HEK293T (cell line): ENCODE results near the gene RPL4.

Experiments used
- CTCF ChIA-PET: fragments of 350-600 bp; formaldehyde crosslinking; extraction: SDS; loops from one replicate; lab custom pipeline; 2021; ENCODE audit warnings: antibody characterized with exemption, inconsistent platforms; lab: Yijun Ruan, JAX
- POLR2A ChIA-PET: fragments of 350-600 bp; formaldehyde crosslinking; extraction: SDS; loops from one replicate; lab custom pipeline; 2020; ENCODE audit warnings: antibody characterized with exemption, inconsistent platforms; lab: Yijun Ruan, JAX
- DNase-seq: peaks from one replicate; pipeline ENCODE4 v3.0.0; 2012; ENCODE audit warnings: mixed read lengths; ENCODE audit errors: extremely low spot score
- ARNT ChIP-seq: fragments of 450-650 bp; IDR thresholded peaks from 2 replicates; pipeline ENCODE4 v1.6.1; 2017; ENCODE audit warnings: mild to moderate bottlenecking
- BHLHE40 ChIP-seq: fragments of 450-650 bp; IDR thresholded peaks from 2 replicates; pipeline ENCODE4 v1.6.1; 2016; ENCODE audit warnings: mild to moderate bottlenecking, moderate library complexity, borderline replicate concordance
- CTBP1 ChIP-seq: fragments of 450-650 bp; IDR thresholded peaks from 2 replicates; pipeline ENCODE4 v1.6.1; 2016; ENCODE audit warnings: borderline replicate concordance
- ELF4 ChIP-seq: fragments of 450-650 bp; IDR thresholded peaks from 2 replicates; pipeline ENCODE4 v1.6.1; 2017; ENCODE audit warnings: antibody characterized with exemption
- FOXA1 ChIP-seq: fragments of 450-650 bp; IDR thresholded peaks from 2 replicates; pipeline ENCODE4 v1.6.1; 2016; ENCODE audit warnings: mild to moderate bottlenecking
- FOXK2 ChIP-seq: fragments of 450-650 bp; IDR thresholded peaks from 2 replicates; pipeline ENCODE4 v1.6.1; 2016; ENCODE audit warnings: mild to moderate bottlenecking
- FOXM1 ChIP-seq: fragments of 450-650 bp; IDR thresholded peaks from 2 replicates; pipeline ENCODE4 v1.6.1; 2017; ENCODE audit warnings: mild to moderate bottlenecking, borderline replicate concordance
- HDGF ChIP-seq: fragments of 450-650 bp; IDR thresholded peaks from 2 replicates; pipeline ENCODE4 v1.6.1; 2017; ENCODE audit warnings: antibody characterized with exemption, borderline replicate concordance
- L3MBTL2 ChIP-seq: fragments of 450-650 bp; conservative IDR thresholded peaks from 2 replicates; pipeline ENCODE4 v1.6.1; 2016; ENCODE audit warnings: mild to moderate bottlenecking
- LEF1 ChIP-seq: fragments of 450-650 bp; IDR thresholded peaks from 2 replicates; pipeline ENCODE4 v1.6.1; 2017; ENCODE audit warnings: mild to moderate bottlenecking, borderline replicate concordance
- NFRKB ChIP-seq: fragments of 450-650 bp; IDR thresholded peaks from 2 replicates; pipeline ENCODE4 v1.6.1; 2016; ENCODE audit warnings: mild to moderate bottlenecking, moderate library complexity
- SP1 ChIP-seq: fragments of 450-650 bp; IDR thresholded peaks from 2 replicates; pipeline ENCODE4 v1.6.1; 2017
- SUZ12 ChIP-seq: fragments of 450-650 bp; IDR thresholded peaks from 2 replicates; pipeline ENCODE4 v1.6.1; 2016; ENCODE audit warnings: mild to moderate bottlenecking
- TARDBP ChIP-seq: fragments of 450-650 bp; IDR thresholded peaks from 2 replicates; pipeline ENCODE4 v1.6.1; 2016
- ZNF384 ChIP-seq: fragments of 450-650 bp; IDR thresholded peaks from 2 replicates; pipeline ENCODE4 v1.6.1; 2016
- TF ChIP-seq, protein P1 (sequence below): fragments of 450-650 bp; IDR thresholded peaks from 2 replicates; pipeline ENCODE4 v1.6.1; 2016

Gene RPL4

DNA sequence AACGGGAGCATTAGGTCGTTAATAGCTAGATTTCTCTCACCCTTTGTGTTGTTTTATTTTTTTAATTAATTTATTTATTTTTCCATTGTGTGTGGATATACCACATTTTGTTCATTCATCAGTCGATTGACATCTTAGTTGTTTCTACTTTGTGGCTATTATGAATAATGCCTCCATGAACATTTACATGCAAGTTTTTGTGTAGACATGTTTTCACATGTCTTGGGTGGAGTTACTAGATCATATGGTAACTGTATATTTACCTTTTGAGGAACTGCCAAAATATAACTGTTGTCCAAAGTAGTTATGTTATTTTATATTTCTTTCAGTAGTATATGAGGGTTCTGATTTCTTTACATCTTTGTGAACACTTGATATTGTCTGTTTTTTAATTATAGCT, 19.3 kb upstream of the RPL4 start:
- TF ChIP-seq FOXA1 (no peak), SUZ12 (no peak), ARNT (no peak)
- ChIA-PET POLR2A (no interaction called here), CTCF (no interaction called here)
- no peak for DNase-seq

DNA sequence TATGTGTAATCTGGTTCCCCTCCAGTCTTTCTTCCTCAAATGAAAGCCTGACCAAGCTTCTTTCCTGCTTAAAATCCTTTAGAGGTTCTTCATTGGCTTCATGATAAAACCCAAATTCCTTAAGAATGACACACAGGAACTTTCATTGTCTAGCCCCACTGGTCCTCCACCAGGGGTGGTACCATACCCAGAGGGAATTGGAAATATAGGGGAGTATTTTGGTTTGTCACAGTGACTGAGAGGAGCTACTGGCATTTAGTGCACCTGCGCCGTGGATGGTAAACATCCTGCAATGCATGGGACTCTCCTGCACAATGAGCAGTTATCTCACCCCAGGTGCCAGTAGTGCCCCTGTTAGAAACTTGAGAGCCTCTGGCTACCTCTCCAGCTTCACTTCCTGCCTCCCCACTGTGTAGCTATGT, 11.3 kb upstream of the RPL4 start:
- DNase-seq: no peak
- ChIA-PET POLR2A (interaction anchor here (0.7 to 1.5 kb wide), 3 partner anchors 10 to 1211 kb away, joined by 3 to 10 read pairs (median 3); partner anchors contain the start of genes RNU5B-1, RPL4 and ZWILCH), CTCF (no interaction called here)
- TF ChIP-seq CTBP1 (no peak), TARDBP (no peak), BHLHE40 (no peak), HDGF (no peak), LEF1 (no peak), ARNT (no peak), FOXA1 (no peak), SP1 (no peak)
- TF ChIP-seq, protein P1, sequence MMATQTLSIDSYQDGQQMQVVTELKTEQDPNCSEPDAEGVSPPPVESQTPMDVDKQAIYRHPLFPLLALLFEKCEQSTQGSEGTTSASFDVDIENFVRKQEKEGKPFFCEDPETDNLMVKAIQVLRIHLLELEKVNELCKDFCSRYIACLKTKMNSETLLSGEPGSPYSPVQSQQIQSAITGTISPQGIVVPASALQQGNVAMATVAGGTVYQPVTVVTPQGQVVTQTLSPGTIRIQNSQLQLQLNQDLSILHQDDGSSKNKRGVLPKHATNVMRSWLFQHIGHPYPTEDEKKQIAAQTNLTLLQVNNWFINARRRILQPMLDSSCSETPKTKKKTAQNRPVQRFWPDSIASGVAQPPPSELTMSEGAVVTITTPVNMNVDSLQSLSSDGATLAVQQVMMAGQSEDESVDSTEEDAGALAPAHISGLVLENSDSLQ: no peak

DNA sequence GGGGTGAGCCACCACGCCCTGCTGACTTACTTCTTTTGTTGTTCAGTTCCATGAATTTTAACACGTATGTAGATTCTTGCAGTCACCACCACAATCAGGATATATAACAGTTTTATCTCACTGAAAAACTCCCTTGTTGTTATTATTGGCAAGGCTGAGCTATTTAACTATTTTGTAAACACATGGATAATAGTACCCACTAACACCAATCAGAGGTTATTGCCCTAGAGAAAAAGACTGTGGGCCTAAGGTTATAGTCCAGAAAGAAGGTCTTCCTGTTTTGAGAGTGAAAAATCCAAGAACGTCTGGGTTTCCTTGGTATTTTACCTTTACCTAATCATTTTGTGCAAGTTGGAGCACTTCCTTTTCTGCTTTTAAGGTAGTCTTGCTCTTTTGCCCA, 9.9 kb upstream of the RPL4 start:
- ChIA-PET CTCF (no interaction called here), POLR2A (no interaction called here)
- TF ChIP-seq TARDBP (no peak), HDGF (no peak), ARNT (no peak), FOXM1 (no peak), NFRKB (no peak), LEF1 (no peak), CTBP1 (no peak)
- no peak for DNase-seq

DNA sequence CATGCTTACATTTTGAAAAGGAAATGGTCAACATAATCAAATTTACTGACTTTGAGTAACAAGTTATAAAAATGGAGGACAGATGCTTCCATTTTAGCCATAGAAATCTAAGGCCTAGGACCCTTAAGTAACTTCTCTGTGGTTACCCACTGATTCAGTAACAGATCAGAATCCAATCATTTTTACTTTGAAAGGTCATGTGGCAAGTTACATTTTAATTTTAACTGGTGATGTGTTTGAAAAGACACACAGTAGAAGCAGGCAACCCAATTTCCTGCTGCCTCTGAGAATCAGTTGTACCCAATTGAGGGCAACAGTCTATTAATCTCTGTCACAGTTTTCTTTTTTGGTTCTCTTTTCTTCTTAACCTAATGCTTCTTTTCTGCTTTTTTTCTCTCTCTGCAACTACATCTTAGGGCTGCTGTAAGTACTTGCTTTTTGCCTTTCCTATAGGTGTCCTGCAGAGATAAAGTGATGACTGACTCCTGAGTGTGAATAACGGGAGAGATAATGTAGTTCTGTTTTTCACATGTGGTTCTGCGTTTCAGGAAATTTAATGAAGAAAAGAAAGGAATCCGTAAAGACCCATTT, 3.7 kb upstream of the RPL4 start:
- POLR2A ChIA-PET: no interaction called here

DNA sequence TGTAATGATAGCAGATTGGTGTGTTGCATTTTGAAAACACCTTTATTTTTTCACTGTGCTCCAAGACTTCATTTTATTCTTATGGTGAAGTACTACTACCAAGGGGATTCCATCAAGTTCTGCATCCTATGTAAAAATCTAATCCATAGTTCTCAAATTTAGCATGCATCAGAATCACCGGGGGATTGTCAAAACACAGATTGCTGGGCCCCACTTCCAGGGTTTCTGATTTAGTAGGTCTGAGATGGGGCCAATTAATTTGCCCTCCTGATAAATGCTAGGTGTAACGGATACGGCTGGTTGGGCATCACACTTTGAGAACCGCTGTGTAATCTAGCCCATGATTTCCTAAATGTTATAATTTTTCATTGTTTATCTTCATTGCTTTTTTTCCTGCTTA, 1.2 kb upstream of the RPL4 start:
- ChIA-PET POLR2A (interaction anchor here (1.0 to 2.5 kb wide), 8 partner anchors 10 to 185 kb away, joined by 3 to 16 read pairs (median 6); partner anchors contain the start of genes LCTL and TIPIN), CTCF (interaction anchor here (1.0 kb wide), 1 partner anchor 97 kb away, joined by 3 read pairs; no protein-coding TSS in a partner anchor)
- no peak for DNase-seq
- TF ChIP-seq BHLHE40 (no peak), L3MBTL2 (no peak), SP1 (no peak), NFRKB (no peak), ZNF384 (no peak), SUZ12 (no peak), FOXM1 (no peak), CTBP1 (no peak), TARDBP (no peak), FOXK2 (no peak), FOXA1 (no peak), ARNT (no peak), LEF1 (no peak), ELF4 (no peak), HDGF (no peak)
- TF ChIP-seq, protein P1: no peak

More for the DNA sequence above, 3.7 kb upstream of the RPL4 start:
- TF ChIP-seq BHLHE40: no peak
- TF ChIP-seq TARDBP: no peak
- no peak for TF ChIP-seq FOXM1
- no peak for TF ChIP-seq ARNT
- TF ChIP-seq FOXK2: no peak
- TF ChIP-seq FOXA1: no peak
- no peak for TF ChIP-seq CTBP1
- TF ChIP-seq ZNF384: no peak
- TF ChIP-seq, protein P1: no peak
- no peak for TF ChIP-seq NFRKB
- TF ChIP-seq SP1: no peak
- CTCF ChIA-PET: no interaction called here
- DNase-seq: no peak

DNA sequence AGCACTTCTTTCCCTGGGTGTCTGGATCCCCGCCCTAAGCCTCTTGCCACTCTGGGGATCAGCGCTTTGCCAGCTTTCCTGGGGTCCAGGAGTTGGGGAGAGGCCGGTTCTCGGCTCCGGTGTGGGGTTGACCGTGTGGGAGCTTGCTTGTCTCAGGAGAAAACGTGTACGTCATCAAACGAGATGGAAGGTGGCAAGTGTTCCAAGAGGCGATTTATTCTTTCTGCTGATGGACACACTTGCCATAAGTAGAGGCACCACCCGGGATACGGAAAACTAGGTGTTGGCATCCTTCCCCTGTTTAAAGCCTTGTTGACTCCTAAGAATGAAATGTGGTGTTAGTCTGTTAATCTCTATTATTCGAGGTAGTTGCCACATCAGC, 766 bp upstream of the RPL4 start:
- POLR2A ChIA-PET: interaction anchor here (0.6 to 2.5 kb wide), 15 partner anchors 10 to 636 kb away, joined by 3 to 16 read pairs (median 4); partner anchors contain the start of genes LCTL, MEGF11, RAB11A and TIPIN
- CTCF ChIA-PET: interaction anchor here (1.0 kb wide), 1 partner anchor 97 kb away, joined by 3 read pairs; no protein-coding TSS in a partner anchor
- TF ChIP-seq SUZ12 (no peak), TARDBP (no peak), LEF1 (no peak), CTBP1 (no peak), BHLHE40 (no peak), ZNF384 (no peak), ARNT (no peak), SP1 (no peak), FOXK2 (no peak), ELF4 (no peak)
- TF ChIP-seq, protein P1: no peak
- DNase-seq: peak; percentile 61
